Large intestine (tissue), 1 donor: Measurements from ENCODE around the gene EIF3J. TPM values are rescaled to one million over a fixed set of nuclear protein-coding genes. Genes with fewer than 3 reads are reported as not detected.

Experiments used
- polyA plus RNA-seq: library from polyadenylated mRNA; unstranded; fragments of 120-200 nt; gene quantifications from one replicate; pipeline ENCODE4 v1.2.1, GENCODE V29; 2013

EIF3J gene
- polyA plus RNA-seq, 1 donor, result 62.3 TPM

Other genes starting within 250 kb of the EIF3J start
- gene GOLM2, start 248.4 kb upstream of the EIF3J start, polyA plus RNA-seq, result 59.2 TPM
- 33.8 TPM for gene CTDSPL2, start 109.5 kb upstream of the EIF3J start, polyA plus RNA-seq
- gene SPG11, start 126.5 kb downstream of the EIF3J start, polyA plus RNA-seq, result 61.1 TPM
- gene PATL2, start 174.2 kb downstream of the EIF3J start, polyA plus RNA-seq, result 2.3 TPM
- 2,256 TPM for gene B2M, start 174.4 kb downstream of the EIF3J start, polyA plus RNA-seq
- gene TRIM69, start 199.4 kb downstream of the EIF3J start, polyA plus RNA-seq, result 14.1 TPM